Heart left ventricle (tissue), 16 donors: ENCODE results near the gene RSPO4. TPM values are rescaled to one million over a fixed set of nuclear protein-coding genes. Genes with fewer than 3 reads are reported as not detected.

Experiments
- ATAC-seq, 4 donors: fragments of 200-7000 bp; cut with Tn5 transposase; one replicate each; pipeline ENCODE4 v1.9.1; 2020 to 2022; ENCODE audit warnings: moderate library complexity in 4 of 4, mild to moderate bottlenecking in 3 of 4, moderate number of reproducible peaks in 1 of 4
- DNase-seq, 5 donors: peaks; one replicate each; pipeline ENCODE4 v3.0.0-alpha.2; 2020
- H3K27ac ChIP-seq, 12 donors: fragments of 200-600 bp; sonication (generic) in 4 of 12; one replicate each; pipeline versions ENCODE4 v1.5.0 to v1.8.0; 2016 to 2022; ENCODE audit warnings: mild to moderate bottlenecking in 2 of 12
- H3K27me3 ChIP-seq, 9 donors: fragments of 200-600 bp; sonication (generic) in 2 of 9; one replicate each; pipeline versions ENCODE4 v1.5.1 to v1.8.0; 2016 to 2022; ENCODE audit warnings: mild to moderate bottlenecking in 3 of 9
- H3K36me3 ChIP-seq, 9 donors: fragments of 200-600 bp; sonication (generic) in 2 of 9; one replicate each; pipeline versions ENCODE4 v1.5.0 to v1.8.0; 2018 to 2022; ENCODE audit warnings: mild to moderate bottlenecking in 2 of 9
- H3K4me1 ChIP-seq, 12 donors: fragments of 200-600 bp; sonication (generic) in 4 of 12; one replicate each; pipeline versions ENCODE4 v1.5.0 to v1.8.0; 2016 to 2022; ENCODE audit warnings: mild to moderate bottlenecking in 3 of 12
- H3K4me3 ChIP-seq, 12 donors: fragments of 200-600 bp; sonication (generic) in 4 of 12; one replicate each; pipeline versions ENCODE4 v1.5.0 to v1.8.0; 2017 to 2022; ENCODE audit warnings: mild to moderate bottlenecking in 9 of 12, moderate library complexity in 4 of 12
- H3K9me3 ChIP-seq, 12 donors: fragments of 200-600 bp; sonication (generic) in 4 of 12; one replicate each; pipeline versions ENCODE4 v1.5.0 to v1.8.0; 2016 to 2022; ENCODE audit warnings: mild to moderate bottlenecking in 1 of 12
- CTCF ChIP-seq, 12 donors: fragments of 200-600 bp; sonication (generic) in 4 of 12; IDR thresholded peaks; one replicate each; pipeline versions ENCODE4 v1.5.0 to v1.8.0; 2018 to 2022; ENCODE audit warnings: antibody characterized with exemption in 12 of 12, mild to moderate bottlenecking in 5 of 12
- POLR2A ChIP-seq, 2 donors: fragments of 450-650 bp; IDR thresholded peaks; one replicate each; pipeline ENCODE4 v1.6.1; 2017; ENCODE audit warnings: antibody characterized with exemption in 2 of 2, mild to moderate bottlenecking in 2 of 2, moderate library complexity in 2 of 2
- WGBS, 4 donors: extraction: QIAGEN DNeasy Blood & Tissue Kit in 2 of 4; methylation state at CpG; one replicate each; pipeline versions ENCODE4 v1.1.5 to v1.1.7; 2013 to 2018; 5-methylcytosine and 5-hydroxymethylcytosine counted together
- intact Hi-C, 10 donors: fragments of 100-400 bp; cut with DNase I; formaldehyde crosslinking; loops; one replicate each; pipeline versions ENCODE4 v1.11.1 to v1.14.2; 2022
- polyA plus RNA-seq, 2 donors: library from polyadenylated mRNA; stranded (reverse); fragments of 200-250 nt; gene quantifications; one replicate each; pipeline ENCODE4 v1.2.3, GENCODE V29; 2013
- total RNA-seq, 9 donors: library from RNA; depleted of rRNA in 2 of 9; stranded (reverse); fragments of >200 nt in 2 of 9; fragmentation: NEBNext Ultra II Directional in 3 of 9; extraction: Animal tissue kit (Norgen Biotek cat#: 25700) in 3 of 9; gene quantifications; one replicate each; pipeline versions ENCODE4 v1.1.0 to v1.2.4, GENCODE V29; 2016 to 2023
- donor health status: ischemic (EF 13 %, LVEDD 7.1; RV severe dilation, severe dysfunction).
- donor health status: healthy with polysubstance abuse.
- donor health status: DM: no; HTN: yes; CAD: no.
- donor health status: DM: no; HTN: no; CAD: no.
- donor health status: ischemic (EF 25% LVEDD 6.9; RV normal size, moderate dysfunction).
- donor health status: ischemic (EF 25% LVEDD 5.7; RV mildly dilated, moderate dysfunction).
- donor health status: healthy.
- donor health status: DM: yes; HTN: yes; CAD: no.
- donor health status: ischemic (EF 35%, LVEDD 5.7; RV mildly dilated, moderate dysfunction).
- donor health status: nonischemic (EF 11% LVEDD 7.7; RV severe dilation, severe dysfunction).
- donor health status: DM: yes; HTN: yes; CAD: no.
- donor health status: PGD.
- donor health status: ischemic (EF 29% LVEDD 5.4; RV normal size, mild dysfunction).
- donor health status: nonischemic (EF 23%, LVEDD 6.1; RV moderate dilation, normal function).

RSPO4 gene
- total and polyA plus RNA-seq, 11 donors = 0.04 to 0.27 (median 0.25) TPM; not detected in 8

- no peaks in the 10 kb centered on the region for H3K4me1 ChIP-seq
- peaks cover 0 to 48% (median 16%) of the 10 kb centered on the region in 9 donors for H3K27me3 ChIP-seq
- H3K4me3 ChIP-seq = no peak overlapping the region
- WGBS, 4 donors = 90 to 94% (median 92%) methylated on average over 7 of the region's 7 CpGs
- TF ChIP-seq CTCF (IDR thresholded peaks at IDR 0.05) (no peak), POLR2A (IDR thresholded peaks at IDR 0.05) (no peak)
- no peak overlapping the region for H3K27ac ChIP-seq
- H3K9me3 ChIP-seq = no peaks in the 10 kb centered on the region
- intact Hi-C loops = loop anchor here in 3 of 10 donors (10.0 kb wide), 1 partner anchor 265 kb away; no protein-coding TSS in a partner anchor
- ATAC-seq = no peak
- DNase-seq = no peak
- H3K36me3 ChIP-seq = no peaks in the 10 kb centered on the region
Measured at GRCh38 chr20:949717-950116, 52.4 kb downstream of the RSPO4 start.

DNA sequence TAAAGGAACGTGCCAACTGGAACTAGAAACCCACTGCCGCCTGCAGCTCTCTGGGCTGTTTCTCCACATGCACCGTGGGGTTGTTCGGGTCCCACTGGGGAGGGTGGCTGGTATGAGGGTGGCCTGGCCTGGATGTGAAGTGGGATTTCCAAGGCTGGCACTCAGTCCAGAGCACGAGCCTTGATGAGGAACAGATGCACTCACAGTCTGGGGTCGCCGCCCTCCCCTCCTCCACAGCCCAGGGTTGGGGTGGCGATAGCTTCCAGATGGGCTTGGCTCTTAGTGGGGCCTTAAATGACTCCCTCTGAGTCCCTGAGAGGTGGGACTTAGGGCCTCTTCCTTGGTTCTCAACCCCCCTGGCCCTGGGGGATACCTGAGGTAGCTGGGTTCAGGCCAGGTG is 55.3 kb downstream of the RSPO4 start:
- no peak overlapping the region for H3K4me3 ChIP-seq

GRCh38 chr20:945841-946240 is 56.3 kb downstream of the RSPO4 start:
- Histone ChIP-seq H3K4me1 (no peaks in the 10 kb centered on the region), H3K36me3 (no peaks in the 10 kb centered on the region), H3K4me3 (no peak overlapping the region), H3K27me3 (peaks cover 0 to 33% (median 7%) of the 10 kb centered on the region in 9 donors), H3K9me3 (no peaks in the 10 kb centered on the region), H3K27ac (no peak overlapping the region)
- DNase-seq (no peak), ATAC-seq (no peak)
- TF ChIP-seq POLR2A (IDR thresholded peaks at IDR 0.05) = no peak
- no peak for TF ChIP-seq CTCF (IDR thresholded peaks at IDR 0.05)
- intact Hi-C loops = no loop called here
- WGBS, 4 donors = 86 to 87% (median 86%) methylated on average over 13 of the region's 13 CpGs

More for the DNA sequence above, 55.3 kb downstream of the RSPO4 start:
- intact Hi-C loops = no loop called here
- TF ChIP-seq CTCF (IDR thresholded peaks at IDR 0.05) (no peak), POLR2A (IDR thresholded peaks at IDR 0.05) (no peak)
- WGBS, 4 donors = 69 to 82% (median 76%) methylated on average over 6 to 8 of the region's 8 CpGs
- Histone ChIP-seq H3K9me3 (no peaks in the 10 kb centered on the region), H3K27me3 (peaks cover 0 to 33% (median 7%) of the 10 kb centered on the region in 9 donors), H3K27ac (no peak overlapping the region), H3K4me1 (no peaks in the 10 kb centered on the region), H3K36me3 (no peaks in the 10 kb centered on the region)
- ATAC-seq = no peak
- no peak for DNase-seq

DNA sequence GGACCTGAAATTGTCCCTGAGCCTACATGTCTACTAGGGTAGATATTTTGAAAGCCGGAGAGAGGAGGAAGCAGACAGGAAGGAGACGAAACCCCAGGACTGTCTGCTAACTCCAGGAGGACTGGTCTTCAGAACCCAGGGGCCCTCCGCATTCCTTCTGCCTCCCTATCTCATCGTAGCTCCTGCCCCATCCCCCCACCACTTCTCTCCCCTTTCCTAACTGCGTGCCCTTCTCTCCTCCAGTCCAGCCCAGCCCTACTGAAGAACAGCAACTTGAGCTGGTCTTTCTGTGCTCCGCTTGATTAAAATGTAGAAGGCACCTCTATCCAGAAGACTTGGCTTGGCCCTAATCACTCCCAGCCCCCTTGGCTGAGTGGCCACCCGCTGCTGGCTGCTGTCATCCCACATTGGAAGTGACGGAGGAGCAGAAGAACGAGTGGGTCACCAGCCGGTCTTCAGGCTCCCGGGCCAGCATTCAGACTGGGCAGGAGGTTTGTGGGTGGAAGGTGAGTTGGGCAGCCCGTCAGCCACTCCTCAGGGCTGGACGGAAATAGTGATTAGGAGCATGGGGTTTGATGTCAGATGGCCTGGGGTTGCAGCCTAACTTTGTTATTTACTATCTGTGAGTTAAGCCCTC is 57.2 kb downstream of the RSPO4 start:
- Histone ChIP-seq H3K27ac (no peak overlapping the region), H3K9me3 (no peaks in the 10 kb centered on the region), H3K27me3 (peaks cover 0 to 27% (median 7%) of the 10 kb centered on the region in 9 donors), H3K4me1 (no peaks in the 10 kb centered on the region), H3K36me3 (no peaks in the 10 kb centered on the region), H3K4me3 (no peak overlapping the region)
- intact Hi-C loops = no loop called here
- no peak for TF ChIP-seq POLR2A (IDR thresholded peaks at IDR 0.05)
- TF ChIP-seq CTCF (IDR thresholded peaks at IDR 0.05) = no peak
- ATAC-seq (no peak), DNase-seq (no peak)
- 29 to 41% (median 38%) methylated on average over 8 to 13 of the region's 13 CpGs for WGBS, 4 donors
